ENCODE data around the gene NUDT7. TPM values are rescaled to one million over a fixed set of nuclear protein-coding genes. Genes with fewer than 3 reads are reported as not detected.

The NUDT7 gene
- total RNA-seq: 4.7 and 6.6 TPM in 2 replicates

DNA sequence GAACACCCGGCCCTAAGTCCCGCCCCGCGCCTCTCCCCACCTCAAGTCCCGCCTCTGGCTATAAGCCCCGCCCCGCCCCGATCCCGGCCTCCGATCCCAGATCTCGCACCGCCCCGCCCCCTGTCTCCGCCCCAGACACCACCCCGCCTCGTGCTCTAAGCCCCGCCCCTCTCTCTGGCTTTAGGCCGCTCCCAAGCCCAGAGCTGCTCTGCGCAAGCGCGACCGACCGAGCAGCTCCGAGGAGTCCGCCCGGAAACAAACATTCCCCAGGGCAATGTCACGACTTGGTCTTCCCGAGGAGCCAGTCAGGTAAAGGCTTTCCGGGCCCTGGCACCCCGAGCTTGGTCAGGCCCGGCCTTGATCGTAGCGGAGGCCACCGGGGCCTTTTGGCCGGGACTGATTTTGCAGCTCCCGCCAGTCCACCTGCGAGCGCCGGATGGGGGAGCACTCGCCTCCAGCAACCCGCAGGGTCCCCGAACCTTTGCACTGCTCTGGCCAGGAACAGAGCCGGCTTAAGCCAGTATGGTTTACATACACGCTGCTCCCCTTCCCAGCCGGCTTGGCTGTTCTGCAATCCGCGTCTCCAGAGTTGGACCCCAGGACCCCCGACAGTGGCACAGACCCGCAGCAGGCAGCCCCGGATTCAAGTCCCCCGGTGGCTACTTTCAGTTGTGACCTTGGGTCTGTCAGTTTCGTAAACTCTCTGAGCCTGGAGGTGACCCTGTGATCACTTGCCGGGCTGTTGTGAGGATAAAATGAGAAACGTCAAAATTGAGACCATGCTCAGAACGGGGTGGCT is at the start of gene NUDT7:
Gene NUDT7 (plus strand): TSS at position 206 of the 799 bp plus-strand sequence. CDS start 69 bp downstream, at position 275.

DNA sequence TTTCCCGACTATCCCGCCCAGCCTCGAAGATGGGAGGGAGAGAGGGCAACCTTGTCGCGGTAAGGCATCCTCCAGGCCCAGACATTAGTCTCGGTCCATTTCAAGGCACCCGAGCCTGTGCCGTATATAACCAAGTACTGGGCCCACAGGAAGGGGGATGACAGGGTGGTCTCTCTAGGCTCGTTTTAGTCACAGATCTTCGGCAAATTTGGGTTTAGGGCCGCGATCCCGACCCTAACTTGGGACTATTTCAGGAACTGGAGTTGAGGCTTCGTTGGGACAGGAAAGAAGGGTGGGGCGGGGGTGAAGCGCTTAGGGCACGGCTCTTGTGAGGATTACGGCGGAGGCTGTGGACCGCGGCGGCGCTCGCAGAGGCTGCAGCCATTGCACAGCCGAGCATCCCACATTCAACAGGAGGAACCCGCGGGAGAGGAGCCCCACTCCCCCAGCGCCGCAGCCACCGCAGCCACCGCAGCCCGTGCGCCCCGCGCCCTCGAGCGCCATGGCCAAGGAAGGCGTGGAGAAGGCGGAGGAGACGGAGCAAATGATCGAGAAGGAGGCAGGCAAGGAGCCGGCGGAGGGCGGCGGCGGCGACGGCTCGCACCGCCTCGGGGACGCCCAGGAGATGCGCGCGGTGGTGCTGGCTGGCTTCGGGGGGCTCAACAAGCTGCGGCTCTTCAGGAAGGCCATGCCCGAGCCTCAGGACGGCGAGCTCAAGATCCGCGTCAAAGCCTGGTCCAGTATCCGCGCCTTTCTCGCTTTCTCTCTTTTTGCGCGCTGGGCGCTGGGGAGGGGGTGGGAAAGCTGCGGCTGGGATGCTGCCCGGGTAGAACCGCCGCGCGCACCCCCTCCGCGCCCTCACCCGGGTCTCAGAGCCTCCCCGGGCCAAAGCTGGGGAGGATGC is 66.1 kb downstream of the NUDT7 start, which contains the start of gene VAT1L:
Gene VAT1L (plus strand): TSS at position 384 of the 904 bp plus-strand sequence. CDS start 119 bp downstream, at position 503.

Other genes with a start within 250 kb of the NUDT7 start
- gene VAT1L, start 66.0 kb downstream of the NUDT7 start, total RNA-seq: 3.9 and 13.8 TPM in 2 replicates

Measured in bladder microvascular endothelial cell (primary cell).